Fibroblast of lung (primary cell): ENCODE results near the gene KMT5C. TPM values are rescaled to one million over a fixed set of nuclear protein-coding genes. Genes with fewer than 3 reads are reported as not detected.

Experiments used
- DNase-seq, 2 donors: peaks; one replicate each; pipeline versions ENCODE4 v3.0.0 to v3.0.0-alpha.2; 2010; ENCODE audit warnings: low read depth in 2 of 2
- H2AFZ ChIP-seq: 2 replicates; pipeline ENCODE4 v1.5.1; 2012; ENCODE audit warnings: low read length, control low read depth, inconsistent platforms
- H3K27ac ChIP-seq: 2 replicates; pipeline ENCODE4 v1.5.1; 2011; ENCODE audit warnings: low read length, control low read depth; ENCODE audit not compliant: insufficient read depth
- H3K27me3 ChIP-seq: 2 replicates; pipeline ENCODE4 v1.5.1; 2011; ENCODE audit warnings: mild to moderate bottlenecking, low read length; ENCODE audit not compliant: control insufficient read depth, insufficient read depth
- H3K36me3 ChIP-seq: 2 replicates; pipeline ENCODE4 v1.5.1; 2011; ENCODE audit warnings: low read length; ENCODE audit not compliant: control insufficient read depth, insufficient read depth
- H3K4me1 ChIP-seq: 2 replicates; pipeline ENCODE4 v1.5.1; 2011; ENCODE audit warnings: low read length; ENCODE audit not compliant: control insufficient read depth, insufficient read depth; ENCODE audit errors: extremely low read depth
- H3K4me2 ChIP-seq: 2 replicates; pipeline ENCODE4 v1.5.1; 2011; ENCODE audit warnings: low read length, control low read depth; ENCODE audit not compliant: insufficient read depth; ENCODE audit errors: extremely low read depth
- H3K4me3 ChIP-seq, 4 experiments: fragments of 200-600 bp in 1 of 4; sonication (generic) in 1 of 4; replicated peaks in 1 of 4; 2 replicates each; pipeline ENCODE4 v1.5.1; 2011 to 2016; ENCODE audit warnings: low read length in 4 of 4, low read depth in 3 of 4, mild to moderate bottlenecking in 3 of 4, control low read depth in 2 of 4, inconsistent platforms in 1 of 4, mixed read lengths in 1 of 4; ENCODE audit not compliant: insufficient read depth in 1 of 4; ENCODE audit errors: control extremely low read depth in 1 of 4
- H3K79me2 ChIP-seq: 2 replicates; pipeline ENCODE4 v1.5.1; 2012; ENCODE audit warnings: mild to moderate bottlenecking, low read length, inconsistent platforms; ENCODE audit not compliant: control insufficient read depth, insufficient read depth
- H3K9ac ChIP-seq: 2 replicates; pipeline ENCODE4 v1.5.1; 2011; ENCODE audit warnings: mild to moderate bottlenecking, low read length, control low read depth; ENCODE audit not compliant: insufficient read depth
- H3K9me3 ChIP-seq: 2 replicates; pipeline ENCODE4 v1.5.1; 2012; ENCODE audit warnings: low read depth, low read length; ENCODE audit not compliant: control insufficient read depth, insufficient read depth
- H4K20me1 ChIP-seq: 2 replicates; pipeline ENCODE4 v1.5.1; 2011; ENCODE audit warnings: low read length; ENCODE audit not compliant: control insufficient read depth, insufficient read depth; ENCODE audit errors: extremely low read depth
- EZH2 ChIP-seq: IDR thresholded peaks from 2 replicates; pipeline ENCODE4 v1.5.1; 2012; ENCODE audit warnings: low read length, control low read depth, mild to moderate bottlenecking; ENCODE audit errors: missing control alignments
- polyA plus RNA-seq, 2 donors: library from polyadenylated mRNA; depleted of rRNA in 1 of 2; stranded (reverse) in 1 of 2; unstranded in 1 of 2; fragments of >200 nt; gene quantifications; 2 replicates each; pipeline ENCODE4 v1.2.1, GENCODE V29; 2011 to 2012; ENCODE audit warnings: missing spikeins in 1 of 2
- total RNA-seq: library from RNA; depleted of rRNA; stranded (reverse); fragments of >200 nt; gene quantifications from 2 replicates; pipeline ENCODE4 v1.2.1, GENCODE V29; 2014
- TF ChIP-seq, protein P1 (sequence below), 2 donors: IDR thresholded peaks in 1 of 2; conservative IDR thresholded peaks in 1 of 2; 1 replicate in 1 of 2; 2 replicates in 1 of 2; pipeline ENCODE4 v1.5.1; 2011 to 2012; ENCODE audit warnings: low read length in 2 of 2, control low read depth in 1 of 2, inconsistent platforms in 1 of 2, low read depth in 1 of 2, mild to moderate bottlenecking in 1 of 2

The KMT5C gene
- total and polyA plus RNA-seq, 2 donors (not counting 1 experiment from before 2014, with no cell fraction given), result 2.5 to 4.1 TPM

- peaks cover 4% of the 10 kb centered on the region for H3K4me1 ChIP-seq
- H3K4me3 ChIP-seq, result no peak overlapping the region
- no peak overlapping the region for H2AFZ ChIP-seq
- H3K79me2 ChIP-seq, result no peaks in the 10 kb centered on the region
- H3K27me3 ChIP-seq, result no peaks in the 10 kb centered on the region
- H4K20me1 ChIP-seq, result no peaks in the 10 kb centered on the region
- TF ChIP-seq, protein P1, sequence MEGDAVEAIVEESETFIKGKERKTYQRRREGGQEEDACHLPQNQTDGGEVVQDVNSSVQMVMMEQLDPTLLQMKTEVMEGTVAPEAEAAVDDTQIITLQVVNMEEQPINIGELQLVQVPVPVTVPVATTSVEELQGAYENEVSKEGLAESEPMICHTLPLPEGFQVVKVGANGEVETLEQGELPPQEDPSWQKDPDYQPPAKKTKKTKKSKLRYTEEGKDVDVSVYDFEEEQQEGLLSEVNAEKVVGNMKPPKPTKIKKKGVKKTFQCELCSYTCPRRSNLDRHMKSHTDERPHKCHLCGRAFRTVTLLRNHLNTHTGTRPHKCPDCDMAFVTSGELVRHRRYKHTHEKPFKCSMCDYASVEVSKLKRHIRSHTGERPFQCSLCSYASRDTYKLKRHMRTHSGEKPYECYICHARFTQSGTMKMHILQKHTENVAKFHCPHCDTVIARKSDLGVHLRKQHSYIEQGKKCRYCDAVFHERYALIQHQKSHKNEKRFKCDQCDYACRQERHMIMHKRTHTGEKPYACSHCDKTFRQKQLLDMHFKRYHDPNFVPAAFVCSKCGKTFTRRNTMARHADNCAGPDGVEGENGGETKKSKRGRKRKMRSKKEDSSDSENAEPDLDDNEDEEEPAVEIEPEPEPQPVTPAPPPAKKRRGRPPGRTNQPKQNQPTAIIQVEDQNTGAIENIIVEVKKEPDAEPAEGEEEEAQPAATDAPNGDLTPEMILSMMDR (conservative IDR thresholded peaks at IDR 0.05 in 1 of 2, IDR thresholded peaks at IDR 0.05 in 1 of 2; ENCODE audit: low read depth in 1 of 2, low read length in 2 of 2), result no peak
- TF ChIP-seq EZH2, result no peak
- H3K9me3 ChIP-seq, result no peaks in the 10 kb centered on the region
- DNase-seq, result no peak
- no peak overlapping the region for H3K9ac ChIP-seq
- no peak overlapping the region for H3K4me2 ChIP-seq
- no peaks in the 10 kb centered on the region for H3K36me3 ChIP-seq
- H3K27ac ChIP-seq, result no peak overlapping the region
Measured at GRCh38 chr19:55366790-55367189, 27.1 kb downstream of the KMT5C start.

GRCh38 chr19:55368106-55368505 is 28.4 kb downstream of the KMT5C start:
- Histone ChIP-seq H3K27me3 (no peaks in the 10 kb centered on the region), H3K27ac (no peak overlapping the region), H3K9ac (no peak overlapping the region), H3K79me2 (no peaks in the 10 kb centered on the region), H3K36me3 (no peaks in the 10 kb centered on the region), H4K20me1 (no peaks in the 10 kb centered on the region), H2AFZ (no peak overlapping the region), H3K4me1 (peaks cover 4% of the 10 kb centered on the region), H3K9me3 (no peaks in the 10 kb centered on the region), H3K4me2 (no peak overlapping the region), H3K4me3 (no peak overlapping the region)
- TF ChIP-seq, protein P1 (conservative IDR thresholded peaks at IDR 0.05 in 1 of 2, IDR thresholded peaks at IDR 0.05 in 1 of 2; ENCODE audit: low read depth in 1 of 2, low read length in 2 of 2), result no peak
- no peak for TF ChIP-seq EZH2
- no peak for DNase-seq

DNA sequence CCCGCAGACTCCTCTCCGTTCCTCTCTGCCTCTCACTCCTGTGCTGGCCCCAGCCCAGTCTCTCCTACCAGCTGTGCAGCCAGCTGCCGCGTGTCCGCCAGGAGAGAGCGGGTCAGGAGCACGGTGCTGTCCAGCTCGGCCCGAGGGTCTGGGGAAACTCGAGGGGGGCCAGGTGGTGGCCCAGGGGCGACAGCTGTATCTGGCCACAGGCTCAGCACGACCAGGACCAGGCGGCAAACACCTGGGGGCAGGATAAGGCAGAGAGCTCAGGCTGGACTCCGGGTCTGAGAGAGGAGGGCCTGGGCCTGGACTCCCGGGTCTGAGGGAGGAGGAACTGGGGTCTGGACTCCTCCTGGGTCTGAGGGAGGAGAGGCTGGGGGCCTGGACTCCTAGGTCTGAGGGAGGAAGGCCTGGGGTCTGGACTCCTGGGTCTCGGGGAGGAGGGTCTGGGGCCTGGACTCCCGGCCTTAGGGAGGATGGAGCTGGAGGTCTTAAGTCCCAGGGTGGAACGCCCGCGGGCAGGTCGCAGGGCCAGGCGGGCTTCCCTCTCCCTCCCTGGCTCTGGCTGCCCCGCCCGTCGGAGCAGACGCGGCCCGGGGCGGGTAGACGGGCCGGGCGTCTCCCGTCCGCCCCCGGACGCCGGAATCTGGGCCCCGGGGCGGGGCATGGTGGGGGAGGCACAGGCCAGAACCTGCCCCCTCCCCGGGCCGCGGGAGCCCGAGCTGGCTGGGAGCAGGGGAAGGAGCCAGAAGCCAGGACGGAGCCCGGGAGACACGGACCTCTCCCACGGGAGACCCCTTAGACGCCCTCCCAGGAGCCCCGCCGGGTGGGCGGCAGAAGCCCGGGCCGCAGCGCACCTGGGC is 29.3 kb downstream of the KMT5C start:
- no peaks in the 10 kb centered on the region for H3K36me3 ChIP-seq
- peaks cover 6% of the 10 kb centered on the region for H3K4me1 ChIP-seq
- H3K9ac ChIP-seq, result peak overlapping the region; percentile 62
- H3K27me3 ChIP-seq, result no peaks in the 10 kb centered on the region
- no peaks in the 10 kb centered on the region for H3K79me2 ChIP-seq
- no peaks in the 10 kb centered on the region for H4K20me1 ChIP-seq
- peak overlapping the region; percentile 17 to 52 (median 25) for H3K4me3 ChIP-seq
- DNase-seq, result peak in 1 of 2 donors; percentile 68
- H3K9me3 ChIP-seq, result no peaks in the 10 kb centered on the region
- no peak overlapping the region for H3K4me2 ChIP-seq
- TF ChIP-seq, protein P1 (conservative IDR thresholded peaks at IDR 0.05 in 1 of 2, IDR thresholded peaks at IDR 0.05 in 1 of 2; ENCODE audit: low read depth in 1 of 2, low read length in 2 of 2), result no peak
- TF ChIP-seq EZH2, result no peak
- H3K27ac ChIP-seq, result peak overlapping the region; percentile 8
- H2AFZ ChIP-seq, result peak overlapping the region; percentile 44
